ENCODE measurements around the gene PPM1A.

- TF ChIP-seq CTCF (IDR thresholded peaks at IDR 0.05; ENCODE audit: low read depth, low read length), result no peak
- TF ChIP-seq POLR2A (IDR thresholded peaks at IDR 0.05; ENCODE audit: extremely low read depth, insufficient read length), result no peak
- no peak for TF ChIP-seq MYC (IDR thresholded peaks at IDR 0.05; ENCODE audit: low read depth, low read length)
These were observed 31.3 kb upstream of the PPM1A start for GRCh38 chr14:60217713-60218112.

Measured in NB4 (cell line).